Activated B cell treated with CpG ODN at 0.5 μM for 24 hours (primary cell): ENCODE results near the gene KATNIP. TPM values are rescaled to one million over a fixed set of nuclear protein-coding genes. Genes with fewer than 3 reads are reported as not detected.
A peak's percentile ranks its signal among the peaks of the same experiment; 100 is the strongest.

Source experiments
- ATAC-seq: fragments of 200-7000 bp; cut with Tn5 transposase; one replicate; pipeline ENCODE4 v1.10.0; 2021; ENCODE audit warnings: low read depth, mild to moderate bottlenecking, moderate library complexity
- CTCF ChIA-PET: fragments of 350-600 bp; sonication (Branson Sonifier 250); formaldehyde crosslinking; loops from one replicate; lab custom pipeline; 2021; ENCODE audit warnings: antibody characterized with exemption; lab: Charles Lee
- POLR2A ChIA-PET: fragments of 350-600 bp; sonication (Branson Sonifier 250); formaldehyde crosslinking; loops from one replicate; lab custom pipeline; 2021; ENCODE audit warnings: antibody characterized with exemption; lab: Charles Lee
- DNase-seq: peaks from one replicate; pipeline ENCODE4 v3.0.0; 2022
- H3K27ac Mint-ChIP-seq: one replicate; pipeline ENCODE4 v1.8.0; 2020; ENCODE audit warnings: mixed read lengths
- H3K27me3 Mint-ChIP-seq: one replicate; pipeline ENCODE4 v1.8.0; 2021; ENCODE audit warnings: mixed read lengths
- H3K36me3 Mint-ChIP-seq: one replicate; pipeline ENCODE4 v1.8.0; 2021; ENCODE audit warnings: low read depth, mixed read lengths
- H3K4me1 Mint-ChIP-seq: one replicate; pipeline ENCODE4 v1.8.0; 2021; ENCODE audit warnings: mixed read lengths
- H3K4me3 Mint-ChIP-seq: one replicate; pipeline ENCODE4 v1.8.0; 2020; ENCODE audit warnings: mild to moderate bottlenecking, mixed read lengths
- H3K9me3 Mint-ChIP-seq: one replicate; pipeline ENCODE4 v1.8.0; 2020; ENCODE audit warnings: mixed read lengths
- intact Hi-C: fragments of 100-400 bp; cut with micrococcal nuclease; formaldehyde crosslinking; loops from one replicate; pipeline ENCODE4 v1.15.1; 2024
- total RNA-seq: library from RNA; stranded (reverse); gene quantifications from 2 replicates; pipeline ENCODE4 v1.2.3, GENCODE V29; 2022
- TF ChIP-seq, protein P1 (sequence below): fragments of 200-600 bp; IDR thresholded peaks from one replicate; pipeline ENCODE4 v1.8.0; 2022; ENCODE audit warnings: antibody characterized with exemption, mild to moderate bottlenecking

Gene KATNIP
- total RNA-seq, 1 donor from 2014 or later, result 40.4 TPM

DNA sequence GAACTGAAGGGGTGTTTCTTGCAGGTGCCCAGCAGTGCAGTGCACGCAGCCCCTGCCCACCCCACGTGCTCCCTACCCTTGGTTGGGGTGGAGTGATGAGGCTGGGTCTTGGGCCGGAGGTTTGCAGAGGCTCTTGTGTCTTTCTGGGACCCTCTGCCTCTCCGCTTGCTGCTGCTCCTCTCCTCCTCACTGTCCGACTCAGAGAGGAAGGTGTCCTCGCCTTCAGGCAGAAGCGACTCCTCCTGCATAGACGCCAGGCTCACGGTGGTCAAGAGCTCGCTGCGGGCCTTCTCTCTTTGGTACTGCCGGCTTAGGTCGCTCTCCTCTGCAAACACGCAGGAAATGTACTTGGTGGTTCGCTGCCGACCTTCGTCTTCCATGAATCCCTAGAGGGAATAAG, 43.2 kb upstream of the KATNIP start:
- Mint-ChIP-seq H3K36me3 (peaks cover 95% of the 10 kb centered on the region), H3K4me1 (no peaks in the 10 kb centered on the region), H3K4me3 (no peak overlapping the region), H3K9me3 (no peaks in the 10 kb centered on the region), H3K27ac (no peak overlapping the region), H3K27me3 (no peaks in the 10 kb centered on the region)
- TF ChIP-seq, protein P1, sequence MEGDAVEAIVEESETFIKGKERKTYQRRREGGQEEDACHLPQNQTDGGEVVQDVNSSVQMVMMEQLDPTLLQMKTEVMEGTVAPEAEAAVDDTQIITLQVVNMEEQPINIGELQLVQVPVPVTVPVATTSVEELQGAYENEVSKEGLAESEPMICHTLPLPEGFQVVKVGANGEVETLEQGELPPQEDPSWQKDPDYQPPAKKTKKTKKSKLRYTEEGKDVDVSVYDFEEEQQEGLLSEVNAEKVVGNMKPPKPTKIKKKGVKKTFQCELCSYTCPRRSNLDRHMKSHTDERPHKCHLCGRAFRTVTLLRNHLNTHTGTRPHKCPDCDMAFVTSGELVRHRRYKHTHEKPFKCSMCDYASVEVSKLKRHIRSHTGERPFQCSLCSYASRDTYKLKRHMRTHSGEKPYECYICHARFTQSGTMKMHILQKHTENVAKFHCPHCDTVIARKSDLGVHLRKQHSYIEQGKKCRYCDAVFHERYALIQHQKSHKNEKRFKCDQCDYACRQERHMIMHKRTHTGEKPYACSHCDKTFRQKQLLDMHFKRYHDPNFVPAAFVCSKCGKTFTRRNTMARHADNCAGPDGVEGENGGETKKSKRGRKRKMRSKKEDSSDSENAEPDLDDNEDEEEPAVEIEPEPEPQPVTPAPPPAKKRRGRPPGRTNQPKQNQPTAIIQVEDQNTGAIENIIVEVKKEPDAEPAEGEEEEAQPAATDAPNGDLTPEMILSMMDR, result no peak
- ATAC-seq (no peak), DNase-seq (no peak)
- POLR2A ChIA-PET, result no interaction called here
- CTCF ChIA-PET, result interaction anchor here (1.4 kb wide), 1 partner anchor 10 kb away, joined by 3 read pairs; no protein-coding TSS in a partner anchor
- intact Hi-C loops, result no loop called here

- Mint-ChIP-seq H3K9me3 (no peaks in the 10 kb centered on the region), H3K36me3 (peaks cover 96% of the 10 kb centered on the region), H3K27ac (no peak overlapping the region), H3K27me3 (no peaks in the 10 kb centered on the region), H3K4me1 (no peaks in the 10 kb centered on the region), H3K4me3 (no peak overlapping the region)
- intact Hi-C loops, result no loop called here
- ATAC-seq (no peak), DNase-seq (no peak)
- TF ChIP-seq, protein P1, result no peak
- CTCF ChIA-PET, result no interaction called here
- POLR2A ChIA-PET, result no interaction called here
Measured at GRCh38 chr16:27508476-27508875, 41.5 kb upstream of the KATNIP start.

DNA sequence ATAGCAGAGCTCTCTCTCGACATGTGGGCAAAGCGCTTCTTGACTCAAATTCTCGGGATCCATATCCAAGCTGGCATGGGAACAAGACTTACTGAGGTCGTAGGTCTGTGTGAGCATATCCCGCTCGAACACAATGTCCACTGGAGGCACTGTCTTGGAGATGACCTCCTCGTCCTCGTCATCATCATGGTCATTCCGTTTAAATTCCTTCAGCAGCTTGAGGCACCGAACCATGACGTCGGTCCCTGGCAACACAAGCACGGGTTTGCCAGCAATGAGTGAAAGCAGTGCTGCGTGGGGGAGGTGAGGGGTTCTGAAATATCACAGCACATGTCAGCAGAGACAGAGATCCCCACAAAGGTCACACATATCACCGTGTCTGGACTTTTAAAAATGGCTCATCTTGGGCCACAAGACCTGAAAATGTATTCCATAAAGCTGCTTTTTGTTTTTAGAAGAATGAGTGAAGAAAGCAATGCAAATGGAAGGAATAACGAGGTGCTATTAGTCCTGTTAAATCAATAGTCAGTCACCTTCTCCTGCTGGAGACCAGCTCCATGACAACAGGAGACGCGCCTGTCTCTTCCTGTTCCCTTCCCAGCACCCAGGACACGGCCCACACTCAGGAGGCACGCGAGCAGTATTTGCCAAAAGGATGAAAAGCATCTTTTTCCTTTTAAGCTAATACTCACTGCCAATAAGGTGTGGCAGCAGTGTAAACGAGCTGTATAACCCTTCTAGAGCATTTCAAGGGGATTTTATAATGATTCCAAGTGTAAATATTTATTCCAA, 38.1 kb upstream of the KATNIP start:
- Mint-ChIP-seq H3K9me3 (no peaks in the 10 kb centered on the region), H3K27ac (no peak overlapping the region)

DNA sequence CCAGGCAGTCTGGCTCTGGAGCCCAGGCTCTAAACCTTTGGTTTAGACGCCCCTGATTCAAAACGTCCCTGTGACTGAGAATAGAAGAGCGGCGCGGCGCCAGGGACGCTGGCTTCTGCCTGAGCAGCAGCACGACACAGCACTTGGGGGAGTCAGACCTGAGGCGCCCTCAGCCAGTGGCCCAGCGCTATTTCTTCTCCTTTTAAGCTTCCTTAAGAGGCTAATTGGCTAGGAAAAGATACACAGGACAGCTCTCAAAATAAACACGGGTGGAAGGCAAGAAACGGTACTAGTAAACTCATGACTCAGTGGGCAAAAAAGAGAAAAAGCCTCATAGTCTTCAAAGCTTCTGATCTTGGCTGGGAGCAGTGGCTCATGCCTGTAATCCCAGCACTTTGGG, 35.1 kb upstream of the KATNIP start:
- CTCF ChIA-PET, result no interaction called here
- H3K27me3 Mint-ChIP-seq, result no peaks in the 10 kb centered on the region
- intact Hi-C loops, result no loop called here

More for the DNA sequence above, 38.1 kb upstream of the KATNIP start:
- TF ChIP-seq, protein P1, result no peak
- DNase-seq (no peak), ATAC-seq (no peak)
- Mint-ChIP-seq H3K27me3 (no peaks in the 10 kb centered on the region), H3K4me3 (no peak overlapping the region), H3K4me1 (no peaks in the 10 kb centered on the region), H3K36me3 (peaks cover 86% of the 10 kb centered on the region)
- ChIA-PET POLR2A (no interaction called here), CTCF (no interaction called here)
- intact Hi-C loops, result no loop called here

GRCh38 chr16:27515874-27516353, 34.0 kb upstream of the KATNIP start:
- ChIA-PET POLR2A (no interaction called here), CTCF (interaction anchor here (0.6 to 0.9 kb wide), 2 partner anchors 8 to 18 kb away, joined by 3 read pairs; no protein-coding TSS in a partner anchor)
- no peak overlapping the region for H3K4me3 Mint-ChIP-seq
- TF ChIP-seq, protein P1, result no peak
- intact Hi-C loops, result no loop called here
- ATAC-seq (peak; percentile 42), DNase-seq (no peak)
- H3K9me3 Mint-ChIP-seq, result no peaks in the 10 kb centered on the region
- no peaks in the 10 kb centered on the region for H3K4me1 Mint-ChIP-seq
- peaks cover 75% of the 10 kb centered on the region for H3K36me3 Mint-ChIP-seq
- no peaks in the 10 kb centered on the region for H3K27me3 Mint-ChIP-seq
- H3K27ac Mint-ChIP-seq, result no peak overlapping the region

More for the DNA sequence above, 35.1 kb upstream of the KATNIP start:
- Mint-ChIP-seq H3K36me3 (peaks cover 86% of the 10 kb centered on the region), H3K9me3 (no peaks in the 10 kb centered on the region), H3K4me3 (no peak overlapping the region), H3K4me1 (no peaks in the 10 kb centered on the region), H3K27ac (no peak overlapping the region)
- ATAC-seq (no peak), DNase-seq (no peak)
- TF ChIP-seq, protein P1, result no peak
- POLR2A ChIA-PET, result interaction anchor here (0.7 kb wide), 1 partner anchor 402 kb away, joined by 3 read pairs; no protein-coding TSS in a partner anchor
